ENCODE results near the gene ANKS1B.

The ANKS1B gene

DNA sequence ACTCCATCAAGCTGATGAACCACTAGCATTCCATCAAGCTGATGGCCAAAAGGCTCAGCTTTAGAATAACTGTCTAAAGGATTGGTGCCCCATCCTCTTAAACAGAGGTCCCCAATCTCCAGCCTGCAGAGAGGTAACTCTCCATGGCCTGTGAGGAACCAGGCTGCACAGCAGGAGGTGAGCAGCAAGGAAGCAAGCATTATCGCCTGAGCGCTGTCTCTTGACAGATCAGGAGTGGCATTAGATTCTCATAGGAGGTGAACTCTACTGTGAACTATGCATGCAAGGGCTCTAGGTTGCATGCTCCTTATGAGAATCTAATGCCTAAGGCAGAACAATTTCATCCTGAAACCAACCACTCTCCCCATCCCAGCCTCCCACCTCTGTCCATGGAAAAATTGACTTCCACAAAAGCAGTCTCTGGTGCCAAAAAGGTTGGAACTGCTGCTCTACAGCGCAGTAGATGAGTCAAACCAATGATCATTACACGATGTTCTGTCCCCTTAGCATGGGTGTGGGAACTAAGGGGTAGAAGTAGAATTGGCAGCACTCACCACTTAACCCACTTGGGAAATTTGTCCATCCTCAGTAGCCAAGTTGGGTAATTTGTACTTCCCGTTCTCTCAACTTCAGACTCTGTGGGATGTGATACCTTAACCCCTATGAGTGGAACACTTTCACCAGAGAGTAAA lies 66.9 kb downstream of the ANKS1B start:
- Mint-ChIP-seq H3K9me3 (no peaks in the 10 kb centered on the region), H3K4me3 (no peak overlapping the region), H3K27ac (no peak overlapping the region), H3K36me3 (no peaks in the 10 kb centered on the region), H3K4me1 (no peaks in the 10 kb centered on the region), H3K27me3 (no peaks in the 10 kb centered on the region)

DNA sequence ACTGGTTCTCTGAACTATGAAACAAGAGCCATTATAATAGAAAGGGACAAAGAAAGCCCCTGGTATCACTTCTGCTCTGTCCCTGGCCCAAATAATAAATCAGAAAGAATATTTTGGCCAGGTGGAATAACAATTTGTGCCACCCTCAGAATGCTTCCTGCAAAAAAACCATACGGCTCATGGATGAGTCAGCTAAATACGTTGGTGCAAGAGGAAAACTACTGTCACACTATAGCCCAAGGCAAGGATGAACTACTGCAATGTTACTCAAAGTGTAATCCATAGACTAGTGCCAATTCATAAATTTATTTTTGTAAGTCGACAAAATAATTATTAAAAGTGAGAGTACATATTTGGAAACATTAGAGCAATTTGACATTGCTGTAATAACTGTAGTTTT lies 68.2 kb downstream of the ANKS1B start:
- no peaks in the 10 kb centered on the region for H3K27me3 Mint-ChIP-seq
- no peak overlapping the region for H3K4me3 Mint-ChIP-seq
- no peaks in the 10 kb centered on the region for H3K9me3 Mint-ChIP-seq
- no peaks in the 10 kb centered on the region for H3K36me3 Mint-ChIP-seq
- no peak overlapping the region for H3K27ac Mint-ChIP-seq
- H3K4me1 Mint-ChIP-seq: no peaks in the 10 kb centered on the region

DNA sequence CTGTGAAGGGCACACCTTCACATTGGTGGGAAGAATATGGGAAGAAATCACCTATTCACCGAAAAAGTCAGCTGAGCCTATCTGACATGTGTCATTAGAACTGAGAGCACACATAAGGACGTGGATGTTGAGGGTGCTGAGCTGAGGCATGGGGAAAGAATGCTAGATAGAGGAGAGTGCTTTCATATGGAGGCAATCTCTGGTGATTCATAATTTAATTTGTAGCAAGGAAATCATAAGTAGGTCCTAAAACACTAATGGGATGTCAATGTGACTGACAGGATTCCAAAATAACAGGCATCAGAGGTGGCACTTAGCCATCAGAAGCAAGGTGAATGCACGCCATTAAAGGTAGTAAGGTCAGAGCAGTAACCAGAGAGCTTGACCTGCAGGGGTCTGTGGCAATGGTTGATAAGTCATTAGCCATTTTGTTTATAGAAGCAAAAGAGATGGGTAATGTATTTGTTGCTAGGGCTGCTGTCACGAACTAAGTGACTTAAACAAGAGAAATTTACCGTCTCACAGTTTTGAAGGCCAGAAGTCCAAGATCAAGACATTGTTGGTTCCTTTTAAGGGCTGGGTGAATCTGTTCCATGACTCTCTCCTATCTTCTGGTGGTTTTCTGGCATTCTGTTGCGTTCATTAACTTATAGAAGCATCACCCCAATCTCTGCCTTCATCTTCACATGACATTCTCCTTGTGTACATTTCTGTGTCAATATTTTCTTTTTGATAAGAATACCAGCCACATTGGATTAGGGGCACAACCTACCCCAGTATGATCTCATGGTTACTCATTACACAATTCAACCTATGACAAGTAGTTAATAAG lies 69.3 kb downstream of the ANKS1B start:
- Mint-ChIP-seq H3K9me3 (no peaks in the 10 kb centered on the region), H3K27ac (no peak overlapping the region), H3K27me3 (no peaks in the 10 kb centered on the region), H3K4me3 (no peak overlapping the region), H3K4me1 (no peaks in the 10 kb centered on the region), H3K36me3 (no peaks in the 10 kb centered on the region)

DNA sequence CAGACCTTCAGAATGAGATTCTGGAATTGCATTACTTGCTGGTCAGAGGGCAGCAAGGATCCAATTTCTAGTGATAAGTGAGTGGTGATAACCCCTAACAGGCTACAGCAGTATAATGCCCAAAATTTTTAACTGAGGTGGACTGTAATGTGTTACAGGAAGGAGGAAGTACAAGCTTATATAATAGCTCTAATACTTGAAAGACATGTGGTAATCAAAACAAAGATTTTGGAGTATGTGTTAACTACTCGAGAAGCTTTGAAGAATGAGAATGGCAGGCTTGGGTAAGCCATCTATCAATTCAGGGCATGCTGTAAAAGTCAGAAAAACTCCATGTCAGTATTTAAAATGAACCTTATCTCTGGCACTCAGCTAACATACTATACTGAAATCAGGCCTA lies 70.5 kb downstream of the ANKS1B start:
- no peak overlapping the region for H3K27ac Mint-ChIP-seq
- no peaks in the 10 kb centered on the region for H3K36me3 Mint-ChIP-seq
- no peak overlapping the region for H3K4me3 Mint-ChIP-seq
- H3K27me3 Mint-ChIP-seq: no peaks in the 10 kb centered on the region
- H3K9me3 Mint-ChIP-seq: peaks cover 5% of the 10 kb centered on the region
- H3K4me1 Mint-ChIP-seq: no peaks in the 10 kb centered on the region

DNA sequence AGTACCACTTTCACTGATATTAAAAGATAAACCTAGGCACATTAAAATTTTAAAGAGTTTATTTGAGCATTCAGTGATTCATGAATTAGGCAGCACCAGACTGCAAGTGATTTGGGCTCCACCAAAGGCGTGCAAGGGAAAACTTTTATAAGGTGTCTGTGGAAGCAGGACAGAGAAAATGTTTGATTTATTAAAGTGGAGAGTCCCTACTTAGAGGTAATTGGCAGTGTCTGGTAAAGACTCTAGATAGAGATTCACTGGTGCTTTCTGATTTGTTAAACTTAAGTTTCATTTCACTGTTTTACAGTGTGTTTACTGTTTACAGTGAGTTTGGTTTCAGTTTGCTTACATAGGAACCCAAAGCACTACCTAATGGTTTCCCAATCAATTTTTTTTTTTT lies 72.8 kb downstream of the ANKS1B start:
- H3K4me3 Mint-ChIP-seq: no peak overlapping the region
- H3K36me3 Mint-ChIP-seq: no peaks in the 10 kb centered on the region
- no peak overlapping the region for H3K27ac Mint-ChIP-seq
- peaks cover 5% of the 10 kb centered on the region for H3K9me3 Mint-ChIP-seq
- H3K4me1 Mint-ChIP-seq: no peaks in the 10 kb centered on the region
- H3K27me3 Mint-ChIP-seq: no peaks in the 10 kb centered on the region

DNA sequence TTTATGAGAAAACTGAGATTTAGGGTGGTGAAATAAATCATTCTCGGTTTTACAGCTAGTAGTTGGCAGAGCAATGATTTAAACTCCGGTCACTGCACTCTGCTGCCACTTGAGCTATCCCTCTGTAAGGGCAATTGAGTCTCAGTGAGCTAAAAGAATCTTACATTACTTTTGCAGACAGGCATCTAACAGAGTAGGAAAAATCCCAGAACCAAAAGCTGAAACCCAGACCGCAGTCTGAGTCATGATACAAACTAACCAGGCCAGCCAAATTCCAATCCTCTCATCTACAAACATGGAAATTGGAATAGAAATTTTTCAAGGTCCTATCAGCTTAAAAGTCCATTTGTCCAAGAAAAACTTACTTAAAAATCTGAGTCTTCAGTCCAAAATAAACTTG lies 73.7 kb downstream of the ANKS1B start:
- Mint-ChIP-seq H3K9me3 (peaks cover 5% of the 10 kb centered on the region), H3K36me3 (no peaks in the 10 kb centered on the region), H3K27ac (no peak overlapping the region), H3K4me3 (no peak overlapping the region), H3K27me3 (no peaks in the 10 kb centered on the region), H3K4me1 (no peaks in the 10 kb centered on the region)

DNA sequence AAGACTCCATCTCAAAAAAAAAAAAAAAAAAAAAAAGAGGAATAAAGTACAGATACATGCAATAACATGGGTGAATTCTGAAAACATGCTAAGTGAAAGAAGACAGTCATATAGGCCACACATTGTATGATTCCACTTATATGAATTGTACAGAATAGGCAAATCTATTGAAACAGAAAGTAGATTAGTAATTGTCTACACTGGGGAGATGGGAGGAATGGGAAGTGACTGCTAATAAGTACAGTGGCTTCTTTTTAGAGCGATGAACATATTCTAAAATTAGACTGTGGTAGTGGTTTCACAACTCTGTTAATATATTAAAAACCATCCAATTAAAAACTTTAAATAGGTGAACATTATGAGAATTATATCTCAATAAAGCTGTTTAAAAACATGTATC lies 74.4 kb downstream of the ANKS1B start:
- H3K4me1 Mint-ChIP-seq: no peaks in the 10 kb centered on the region
- no peaks in the 10 kb centered on the region for H3K27me3 Mint-ChIP-seq
- H3K36me3 Mint-ChIP-seq: no peaks in the 10 kb centered on the region
- H3K9me3 Mint-ChIP-seq: peaks cover 5% of the 10 kb centered on the region
- no peak overlapping the region for H3K4me3 Mint-ChIP-seq
- no peak overlapping the region for H3K27ac Mint-ChIP-seq

DNA sequence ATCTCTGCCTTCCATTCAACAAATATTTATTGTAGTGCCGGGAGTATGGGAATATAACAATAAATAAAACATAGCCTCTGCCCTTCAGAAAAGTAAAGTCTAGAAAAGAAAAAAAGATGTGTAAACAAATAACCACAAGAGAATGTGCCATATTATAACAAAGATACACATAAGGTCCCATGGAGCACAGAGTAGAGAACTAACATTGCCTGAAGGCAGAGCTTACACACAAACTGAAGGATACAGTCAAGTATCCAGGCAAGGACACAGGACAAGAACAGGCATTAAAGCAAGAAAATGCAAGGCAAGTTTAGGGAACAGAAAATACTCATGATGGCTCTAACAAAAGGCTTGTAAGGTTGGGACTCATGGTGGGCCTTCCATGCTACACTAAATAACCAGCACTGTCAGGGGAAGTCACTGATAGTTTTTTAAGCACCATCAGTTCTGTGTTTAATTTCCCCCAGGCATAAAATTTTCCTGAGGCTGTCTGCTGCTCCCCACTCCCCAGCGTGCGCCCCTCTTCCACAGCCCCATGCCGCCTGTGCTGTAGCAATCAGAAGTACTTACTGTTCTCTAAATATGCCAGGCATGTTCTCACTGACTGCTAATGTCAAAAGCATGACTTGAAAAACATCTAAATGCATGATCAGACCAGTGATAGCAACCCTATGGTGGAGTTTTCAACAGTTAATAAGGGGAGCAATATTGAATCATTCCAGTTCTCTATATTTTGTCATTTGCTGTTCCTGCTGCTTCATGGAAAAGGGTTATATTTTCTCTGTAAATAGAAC lies 77.8 kb downstream of the ANKS1B start:
- no peak overlapping the region for H3K27ac Mint-ChIP-seq

DNA sequence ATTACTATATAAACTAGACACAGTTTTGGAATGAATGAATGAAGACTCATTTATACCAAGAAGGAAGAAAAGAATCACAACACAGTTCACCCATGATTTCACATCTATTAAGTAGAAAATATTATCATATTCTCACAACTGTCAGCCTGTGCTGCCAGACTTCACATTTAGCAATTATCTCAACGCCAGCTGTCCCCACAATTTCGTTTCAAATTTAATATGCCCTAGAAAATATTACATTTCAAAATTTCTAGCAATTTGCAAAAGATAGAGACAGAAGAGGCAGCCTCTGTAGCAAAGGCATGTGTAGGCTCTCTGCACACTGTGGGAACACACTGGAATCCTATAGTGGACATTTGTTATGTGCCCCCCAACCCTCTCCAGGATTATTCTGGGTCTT lies 83.6 kb downstream of the ANKS1B start:
- Mint-ChIP-seq H3K27me3 (no peaks in the 10 kb centered on the region), H3K4me3 (no peak overlapping the region), H3K36me3 (no peaks in the 10 kb centered on the region), H3K27ac (no peak overlapping the region), H3K9me3 (no peaks in the 10 kb centered on the region), H3K4me1 (no peaks in the 10 kb centered on the region)

More for the DNA sequence above, 77.8 kb downstream of the ANKS1B start:
- no peak overlapping the region for H3K4me3 Mint-ChIP-seq
- H3K9me3 Mint-ChIP-seq: peaks cover 5% of the 10 kb centered on the region
- H3K27me3 Mint-ChIP-seq: no peaks in the 10 kb centered on the region
- H3K4me1 Mint-ChIP-seq: no peaks in the 10 kb centered on the region
- H3K36me3 Mint-ChIP-seq: no peaks in the 10 kb centered on the region

DNA sequence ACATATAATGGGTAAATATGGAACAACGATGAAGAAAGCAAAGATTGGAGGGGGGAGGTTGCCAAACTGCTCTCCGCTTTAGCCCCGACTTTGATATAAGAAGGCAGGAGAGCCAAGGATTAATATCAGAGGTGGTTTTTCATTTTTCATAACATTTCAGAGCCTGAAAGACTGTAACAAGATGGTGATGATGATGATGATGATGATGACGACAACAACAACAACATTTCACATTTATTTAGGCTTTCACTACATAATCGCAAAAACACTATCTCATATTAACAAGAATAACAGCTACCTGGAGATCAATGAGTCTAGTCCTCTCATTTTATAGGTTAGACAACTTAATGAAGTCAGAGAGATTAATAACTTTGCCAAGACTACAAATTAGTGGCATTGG lies 86.1 kb downstream of the ANKS1B start:
- H3K4me1 Mint-ChIP-seq: no peaks in the 10 kb centered on the region
- no peaks in the 10 kb centered on the region for H3K27me3 Mint-ChIP-seq
- no peaks in the 10 kb centered on the region for H3K36me3 Mint-ChIP-seq
- H3K9me3 Mint-ChIP-seq: no peaks in the 10 kb centered on the region
- H3K4me3 Mint-ChIP-seq: no peak overlapping the region
- H3K27ac Mint-ChIP-seq: no peak overlapping the region

DNA sequence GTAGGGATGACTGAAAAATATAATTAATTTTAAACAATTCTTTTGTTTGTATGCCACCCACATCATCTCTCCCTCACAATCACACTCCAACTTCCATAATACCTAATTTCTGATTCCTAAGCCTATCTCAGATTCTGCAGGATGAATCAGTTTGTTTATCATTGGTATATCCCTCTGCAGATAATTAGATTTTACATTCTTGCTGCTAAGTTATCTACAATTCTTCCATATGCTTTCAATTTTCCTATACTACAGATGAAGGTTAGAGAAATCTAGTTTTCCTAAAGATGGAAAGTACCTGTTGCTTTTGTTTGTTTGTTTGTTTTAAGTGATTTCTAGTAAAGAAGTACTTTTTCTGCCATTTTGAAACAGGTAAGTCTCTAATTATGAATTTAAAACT lies 105.3 kb downstream of the ANKS1B start:
- H3K27ac Mint-ChIP-seq: no peak overlapping the region
- no peak overlapping the region for H3K4me3 Mint-ChIP-seq
- peaks cover 2% of the 10 kb centered on the region for H3K27me3 Mint-ChIP-seq
- H3K36me3 Mint-ChIP-seq: no peaks in the 10 kb centered on the region
- H3K9me3 Mint-ChIP-seq: no peaks in the 10 kb centered on the region
- H3K4me1 Mint-ChIP-seq: no peaks in the 10 kb centered on the region

DNA sequence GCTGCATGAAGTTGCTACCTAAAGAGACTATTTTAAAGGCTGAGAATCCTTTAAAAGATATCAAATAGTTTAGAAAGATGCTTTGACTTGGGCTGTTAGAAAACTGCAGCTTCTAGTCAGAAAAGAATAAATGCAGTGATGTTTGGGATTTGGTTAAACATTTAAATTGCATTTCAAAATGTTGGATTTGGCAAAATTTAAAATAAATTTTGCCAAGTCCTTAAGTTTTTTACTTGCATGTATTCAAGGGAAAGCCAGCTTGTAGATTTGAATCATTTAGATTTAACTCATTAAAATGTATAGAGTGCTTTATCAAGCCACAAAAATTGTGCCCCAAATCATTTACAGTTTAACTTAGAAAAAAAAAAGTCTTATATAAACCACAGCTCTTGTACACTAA lies 109.7 kb downstream of the ANKS1B start:
- no peak overlapping the region for H3K4me3 Mint-ChIP-seq
- H3K36me3 Mint-ChIP-seq: no peaks in the 10 kb centered on the region
- H3K9me3 Mint-ChIP-seq: peaks cover 9% of the 10 kb centered on the region

DNA sequence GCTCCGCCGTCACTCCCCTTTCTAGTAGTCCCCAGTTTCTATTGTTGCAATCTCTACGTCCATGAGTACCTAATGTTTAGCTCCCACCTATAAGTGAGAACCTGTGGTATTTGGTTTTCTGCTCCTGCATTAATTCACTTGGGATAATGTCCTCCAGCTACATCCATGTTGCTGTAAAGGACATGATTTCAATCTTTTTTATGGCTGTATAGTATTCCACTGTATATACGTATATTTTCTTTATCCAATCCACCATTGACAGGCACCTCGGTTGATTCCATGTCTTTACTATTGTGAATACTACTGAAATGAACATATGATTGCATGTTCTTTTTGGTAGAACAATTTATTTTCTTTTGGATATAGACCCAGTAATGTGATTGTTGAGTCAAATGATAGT lies 114.7 kb downstream of the ANKS1B start:
- H3K27ac Mint-ChIP-seq: no peak overlapping the region
- no peaks in the 10 kb centered on the region for H3K36me3 Mint-ChIP-seq
- H3K9me3 Mint-ChIP-seq: peaks cover 12% of the 10 kb centered on the region
- H3K4me1 Mint-ChIP-seq: no peaks in the 10 kb centered on the region
- no peak overlapping the region for H3K4me3 Mint-ChIP-seq
- no peaks in the 10 kb centered on the region for H3K27me3 Mint-ChIP-seq

More for the DNA sequence above, 109.7 kb downstream of the ANKS1B start:
- no peak overlapping the region for H3K27ac Mint-ChIP-seq
- no peaks in the 10 kb centered on the region for H3K27me3 Mint-ChIP-seq
- H3K4me1 Mint-ChIP-seq: no peaks in the 10 kb centered on the region

DNA sequence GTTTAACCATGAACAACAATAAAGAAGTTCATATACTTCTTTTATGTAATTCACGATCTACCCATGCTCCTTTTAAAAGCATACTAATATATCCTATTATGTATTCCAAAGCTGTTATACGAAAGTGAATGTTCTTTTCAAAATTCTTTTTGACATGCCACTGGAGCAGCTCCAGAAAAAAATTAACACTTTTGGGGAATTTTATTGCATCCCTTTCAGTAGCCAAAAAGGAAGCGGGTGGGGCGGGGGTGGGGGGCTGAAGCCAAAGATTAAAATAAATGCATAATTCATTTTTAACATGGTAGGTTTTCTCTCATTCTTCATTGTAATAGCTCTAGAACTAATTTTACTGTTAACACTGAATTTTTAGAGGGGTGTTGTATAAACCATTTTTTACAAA lies 123.0 kb downstream of the ANKS1B start:
- H3K27ac Mint-ChIP-seq: no peak overlapping the region
- no peaks in the 10 kb centered on the region for H3K36me3 Mint-ChIP-seq
- H3K4me1 Mint-ChIP-seq: no peaks in the 10 kb centered on the region
- H3K4me3 Mint-ChIP-seq: no peak overlapping the region
- H3K9me3 Mint-ChIP-seq: peaks cover 23% of the 10 kb centered on the region
- no peaks in the 10 kb centered on the region for H3K27me3 Mint-ChIP-seq

DNA sequence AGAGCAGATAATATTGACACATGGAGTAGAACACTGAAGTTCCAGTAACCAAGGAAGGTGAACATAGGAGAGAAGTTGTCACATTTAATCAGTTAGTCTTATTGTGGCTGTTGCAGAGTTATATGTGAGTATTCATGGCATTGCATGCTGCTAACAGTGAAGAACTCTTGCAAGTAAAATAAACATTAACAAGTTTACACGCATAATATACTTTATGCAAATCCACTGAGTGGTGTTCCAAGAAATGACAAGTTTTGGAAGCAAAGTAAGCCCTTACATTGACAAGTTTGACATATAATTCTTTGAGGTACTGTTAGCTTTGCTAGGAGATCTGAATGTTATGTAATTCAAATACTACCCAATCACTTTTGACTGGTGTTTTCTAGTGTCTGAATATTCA lies 125.6 kb downstream of the ANKS1B start:
- Mint-ChIP-seq H3K4me1 (no peaks in the 10 kb centered on the region), H3K4me3 (no peak overlapping the region), H3K27ac (no peak overlapping the region), H3K36me3 (no peaks in the 10 kb centered on the region), H3K27me3 (no peaks in the 10 kb centered on the region), H3K9me3 (peaks cover 19% of the 10 kb centered on the region)

DNA sequence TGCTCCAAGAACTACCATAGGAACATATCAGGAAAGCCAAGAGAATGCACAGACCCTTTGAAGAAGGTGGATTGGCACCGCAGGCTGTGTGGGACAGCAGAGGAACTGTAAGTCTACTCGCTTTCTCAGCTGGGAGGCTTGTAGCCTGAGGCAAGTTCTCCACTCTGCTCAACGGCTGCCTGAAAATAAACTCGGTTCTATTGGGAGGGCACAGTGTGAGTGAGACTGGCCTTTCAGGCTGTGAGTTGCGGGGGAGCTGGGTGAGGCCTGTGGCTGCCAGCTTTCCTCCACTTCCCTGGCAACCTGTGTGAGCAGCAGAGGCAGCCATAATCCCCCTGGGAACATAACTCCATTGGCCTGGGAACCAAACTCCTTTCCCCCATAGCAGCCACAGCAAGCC lies 132.1 kb downstream of the ANKS1B start:
- Mint-ChIP-seq H3K36me3 (no peaks in the 10 kb centered on the region), H3K4me3 (no peak overlapping the region), H3K9me3 (peaks cover 1% of the 10 kb centered on the region)

More for the DNA sequence above, 132.1 kb downstream of the ANKS1B start:
- Mint-ChIP-seq H3K27me3 (no peaks in the 10 kb centered on the region), H3K27ac (no peak overlapping the region), H3K4me1 (no peaks in the 10 kb centered on the region)

Measured in activated naive CD4-positive, alpha-beta T cell treated with anti-CD3 and anti-CD28 coated beads, Interleukin-2, amount 50 U/mL, for 24 hours (primary cell).